GM12874 (cell line): ENCODE data around the gene RPS6KL1.

ENCODE experiments used
- CTCF ChIP-seq: IDR thresholded peaks from 2 replicates; pipeline ENCODE4 v1.5.1; 2011; ENCODE audit warnings: low read depth, mild to moderate bottlenecking, control low read depth, low read length, moderate library complexity; ENCODE audit not compliant: insufficient read depth

RPS6KL1 gene

GRCh38 chr14:74954947-74955228 lies 31.8 kb upstream of the RPS6KL1 start:
- no peak for TF ChIP-seq CTCF

DNA sequence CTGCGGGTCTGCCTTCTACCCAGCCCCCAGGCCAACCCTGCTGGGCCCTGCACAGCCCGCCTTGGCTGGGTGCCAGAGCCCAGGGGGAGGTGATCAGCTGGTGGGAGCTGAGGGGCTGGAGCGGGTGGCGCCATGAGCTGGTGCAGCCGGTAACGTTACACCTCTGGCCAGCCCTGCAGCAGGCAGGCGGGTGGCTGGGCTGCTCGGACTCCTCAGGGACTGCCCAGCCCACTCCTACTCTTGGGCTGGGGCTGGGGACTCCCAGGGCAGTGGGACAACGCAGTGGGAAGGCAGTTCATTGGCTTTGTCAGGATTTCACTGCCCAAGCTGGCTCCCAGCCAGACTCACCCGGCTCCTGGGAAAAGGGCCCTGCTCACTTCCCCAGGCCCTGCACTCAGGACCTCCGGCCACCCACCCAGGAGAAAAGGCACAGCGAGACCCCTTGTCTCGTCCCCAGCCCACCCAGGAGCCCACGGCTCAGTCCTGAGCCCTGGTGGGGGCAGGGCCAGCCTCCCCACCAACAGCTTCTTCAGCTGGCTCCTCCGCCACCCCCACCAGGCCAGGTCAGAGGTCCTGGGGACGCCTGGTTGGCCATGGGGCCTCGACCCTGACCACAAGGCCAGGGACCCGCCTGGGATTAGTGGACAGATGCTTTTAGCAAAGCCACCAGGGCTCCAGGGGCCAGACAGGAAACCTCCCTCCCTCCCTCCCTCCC lies 31.3 kb upstream of the RPS6KL1 start:
- no peak for TF ChIP-seq CTCF

GRCh38 chr14:74953686-74954085 lies 30.6 kb upstream of the RPS6KL1 start:
- no peak for TF ChIP-seq CTCF

DNA sequence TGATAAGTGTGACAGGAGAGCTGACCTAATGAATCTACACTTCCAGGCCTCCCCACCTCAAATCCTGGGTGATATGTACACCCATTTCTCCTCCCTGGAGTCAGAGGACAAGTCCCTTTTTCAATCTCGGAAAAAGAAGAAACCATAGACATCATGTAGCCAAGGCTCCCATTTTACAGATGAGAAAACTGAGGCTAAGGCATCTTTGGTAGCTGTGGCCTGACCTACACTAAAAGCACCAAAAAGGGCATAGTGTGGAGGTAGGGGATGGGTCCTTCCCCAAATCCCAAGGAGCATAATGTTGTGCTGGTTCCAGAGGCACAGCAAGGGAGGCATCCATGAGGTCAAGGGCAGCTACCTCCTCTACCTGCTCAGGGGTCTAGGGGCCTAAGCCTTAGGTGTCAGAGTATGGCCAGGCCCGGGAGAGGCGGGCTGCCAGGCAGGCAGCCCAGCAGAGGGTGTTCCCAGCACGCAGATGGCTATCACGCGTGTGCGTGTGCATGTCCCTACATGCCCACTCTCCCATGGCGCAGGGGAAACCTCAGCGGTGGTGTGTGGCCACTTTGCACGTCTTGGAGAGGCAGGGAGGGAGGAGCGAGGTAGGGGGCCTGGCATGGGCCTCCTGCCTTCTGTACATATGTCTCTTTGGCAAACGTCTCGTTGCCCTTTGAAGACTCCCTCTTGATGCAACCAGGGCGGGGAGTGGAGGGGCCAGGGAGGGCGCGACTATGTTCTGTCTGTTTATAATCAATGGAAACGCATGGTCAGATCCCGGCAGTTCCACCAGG lies 29.8 kb upstream of the RPS6KL1 start:
- no peak for TF ChIP-seq CTCF

- no peak for TF ChIP-seq CTCF
Measured at GRCh38 chr14:74952180-74952665, 29.2 kb upstream of the RPS6KL1 start.

- no peak for TF ChIP-seq CTCF
Measured at GRCh38 chr14:74951443-74952179, 28.6 kb upstream of the RPS6KL1 start.

DNA sequence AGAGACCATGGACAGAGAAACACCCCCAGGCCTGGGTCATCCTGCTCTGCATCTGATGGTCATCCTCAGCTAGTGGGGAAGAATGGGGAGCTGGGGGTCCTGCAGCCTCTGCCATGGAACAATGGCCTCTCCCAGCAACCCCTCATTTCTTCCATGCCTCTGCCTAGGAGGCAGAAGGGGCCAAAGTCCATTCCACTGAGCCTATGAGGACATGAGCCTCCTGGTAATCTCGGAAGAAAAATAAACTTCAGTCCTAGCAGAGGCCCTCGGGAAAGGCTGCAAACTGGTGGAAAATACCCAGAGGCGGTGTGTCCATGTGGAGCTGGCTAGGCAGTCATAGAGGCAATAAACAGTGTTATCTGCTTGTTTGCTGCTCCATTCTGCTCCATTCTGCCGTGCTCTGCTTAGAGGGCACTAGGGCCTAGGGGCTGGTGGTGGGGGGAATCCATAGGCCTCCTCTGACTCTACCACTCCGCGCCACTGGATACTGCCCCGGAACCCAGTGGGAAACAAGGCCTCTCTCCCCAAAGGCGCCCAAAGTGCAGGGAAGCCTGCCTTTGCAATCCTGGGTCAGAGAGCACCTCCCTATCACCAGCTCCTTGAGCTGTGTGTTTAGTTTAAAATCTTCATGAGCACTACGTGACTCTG lies 27.9 kb upstream of the RPS6KL1 start:
- TF ChIP-seq CTCF, result no peak
